ENCODE measurements around the gene ESF1.

DNA sequence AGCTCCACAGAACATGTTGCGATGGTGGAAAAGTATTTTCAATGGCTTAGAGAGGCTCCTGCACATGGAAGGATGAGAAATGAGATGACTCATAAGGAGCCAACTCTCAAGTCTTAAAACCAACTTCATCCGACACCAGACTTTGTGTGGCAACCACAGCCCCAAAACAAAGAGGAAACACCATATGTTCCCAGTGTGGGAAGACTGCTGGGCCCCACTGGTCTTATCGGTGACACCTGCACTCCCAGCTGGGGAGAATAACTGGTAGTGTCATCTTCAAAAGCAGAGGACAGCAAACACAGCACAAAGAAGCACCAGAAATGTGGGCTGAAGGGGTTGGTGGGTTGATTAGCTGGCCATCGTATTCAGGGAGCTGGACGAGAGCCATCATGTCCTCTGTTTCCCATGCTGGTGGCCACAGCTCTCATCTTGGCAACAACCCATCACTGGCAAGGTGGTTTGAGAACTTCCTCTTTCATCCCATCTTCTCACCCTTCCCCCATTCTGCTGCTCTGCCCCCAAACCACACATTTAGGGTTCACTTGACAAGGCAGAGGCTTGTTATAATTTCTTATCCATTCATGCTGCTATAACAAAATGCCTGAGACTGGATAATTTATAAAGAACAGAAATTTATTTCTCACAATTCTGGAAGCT, 100.0 kb downstream of the ESF1 start:
- TF ChIP-seq, protein P1, sequence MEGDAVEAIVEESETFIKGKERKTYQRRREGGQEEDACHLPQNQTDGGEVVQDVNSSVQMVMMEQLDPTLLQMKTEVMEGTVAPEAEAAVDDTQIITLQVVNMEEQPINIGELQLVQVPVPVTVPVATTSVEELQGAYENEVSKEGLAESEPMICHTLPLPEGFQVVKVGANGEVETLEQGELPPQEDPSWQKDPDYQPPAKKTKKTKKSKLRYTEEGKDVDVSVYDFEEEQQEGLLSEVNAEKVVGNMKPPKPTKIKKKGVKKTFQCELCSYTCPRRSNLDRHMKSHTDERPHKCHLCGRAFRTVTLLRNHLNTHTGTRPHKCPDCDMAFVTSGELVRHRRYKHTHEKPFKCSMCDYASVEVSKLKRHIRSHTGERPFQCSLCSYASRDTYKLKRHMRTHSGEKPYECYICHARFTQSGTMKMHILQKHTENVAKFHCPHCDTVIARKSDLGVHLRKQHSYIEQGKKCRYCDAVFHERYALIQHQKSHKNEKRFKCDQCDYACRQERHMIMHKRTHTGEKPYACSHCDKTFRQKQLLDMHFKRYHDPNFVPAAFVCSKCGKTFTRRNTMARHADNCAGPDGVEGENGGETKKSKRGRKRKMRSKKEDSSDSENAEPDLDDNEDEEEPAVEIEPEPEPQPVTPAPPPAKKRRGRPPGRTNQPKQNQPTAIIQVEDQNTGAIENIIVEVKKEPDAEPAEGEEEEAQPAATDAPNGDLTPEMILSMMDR (IDR thresholded peaks at IDR 0.05), result no peak
- no peak for TF ChIP-seq POLR2A (IDR thresholded peaks at IDR 0.05)

All from esophagus squamous epithelium (tissue), 4 donors.